ENCODE data around the gene SHISAL1.

GRCh38 chr22:44360668-44361381 lies 48.1 kb upstream of the SHISAL1 start:
- no peak for TF ChIP-seq POLR2A (IDR thresholded peaks at IDR 0.05)
- peak; percentile 15 to 47 for TF ChIP-seq POLR2AphosphoS5 (IDR thresholded peaks at IDR 0.05; ENCODE audit: insufficient read depth in 1 of 2, low read depth in 1 of 2)
